ENCODE measurements around the gene E2F4.

Gene E2F4

DNA sequence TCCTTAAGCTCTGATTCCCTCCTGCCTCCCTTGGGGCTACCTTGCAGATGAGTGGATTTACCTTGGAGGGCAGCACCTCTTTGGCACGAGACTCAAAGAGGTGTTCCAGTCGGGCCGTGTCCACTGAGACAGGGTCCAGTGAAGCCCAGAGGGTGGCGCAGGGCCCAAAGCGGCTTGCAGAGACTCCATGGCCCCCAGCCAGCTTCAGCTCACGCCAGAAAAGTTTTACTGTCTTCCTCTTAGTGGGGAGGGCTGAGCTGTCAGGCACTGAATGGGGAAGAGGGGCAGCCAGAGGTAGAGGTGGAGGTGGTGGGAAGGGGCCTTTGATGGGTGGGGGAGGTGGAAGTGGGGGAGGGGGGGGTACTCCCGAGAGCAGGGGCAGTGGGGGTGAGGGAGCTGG lies 41.6 kb downstream of the E2F4 start:
- Histone ChIP-seq H4K5ac (ENCODE audit: low read length) (no peak overlapping the region), H3K23ac (ENCODE audit: low read length) (no peak overlapping the region), H3K36me3 (ENCODE audit: control insufficient read depth, insufficient read depth, low read length) (peaks cover 27% of the 10 kb centered on the region), H3K27me3 (ENCODE audit: insufficient read depth, low read length, poor library complexity) (no peaks in the 10 kb centered on the region), H3K79me2 (ENCODE audit: control insufficient read depth, insufficient read depth, low read length) (no peaks in the 10 kb centered on the region), H3K9ac (ENCODE audit: low read length) (no peak overlapping the region), H3K4me1 (ENCODE audit: control insufficient read depth, low read depth, low read length) (no peaks in the 10 kb centered on the region), H2AK5ac (ENCODE audit: low read length) (no peak overlapping the region), H2BK15ac (replicated peaks; ENCODE audit: low read depth) (no peak overlapping the region), H3K4me2 (ENCODE audit: low read length) (no peak overlapping the region), H3K4ac (ENCODE audit: low read depth, low read length) (no peak overlapping the region), H3K18ac (ENCODE audit: low read length) (no peak overlapping the region), H3K27ac (ENCODE audit: low read depth, low read length) (no peak overlapping the region), H3K79me1 (ENCODE audit: low read length) (no peaks in the 10 kb centered on the region), H2BK5ac (ENCODE audit: low read length) (no peak overlapping the region), H3K56ac (ENCODE audit: low read length) (no peak overlapping the region), H4K8ac (ENCODE audit: low read depth, low read length) (no peak overlapping the region), H2BK120ac (ENCODE audit: low read depth, low read length) (no peak overlapping the region), H3K4me3 (ENCODE audit: low read length) (no peak overlapping the region)
- DNase-seq: no peak
- WGBS (ENCODE audit: extremely low coverage, insufficient coverage, low lambda C conversion rate): no CpG with 5 or more reads among the region's 7 CpGs

DNA sequence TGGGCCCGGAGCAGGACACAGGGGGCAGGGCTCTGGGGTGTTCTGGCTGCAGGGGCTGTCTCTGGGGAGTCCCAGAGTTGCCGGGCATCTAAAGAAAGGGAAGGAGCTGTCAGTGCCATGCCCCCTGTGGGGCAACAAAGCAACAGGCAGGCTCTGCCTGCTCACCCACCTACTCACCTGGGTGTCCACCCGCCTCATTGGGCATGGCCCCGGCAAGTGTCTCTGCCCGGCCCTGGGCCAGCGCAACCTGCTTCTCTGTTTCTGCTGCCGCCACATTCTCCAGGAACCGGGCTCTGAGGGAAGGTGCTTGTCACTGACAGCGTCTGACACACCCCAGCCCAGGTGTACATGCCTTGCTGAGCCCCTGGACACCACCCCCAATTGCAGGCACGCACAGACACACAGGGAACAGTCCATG lies 42.2 kb downstream of the E2F4 start:
- Histone ChIP-seq H3K27ac (ENCODE audit: low read depth, low read length) (no peak overlapping the region), H3K23ac (ENCODE audit: low read length) (no peak overlapping the region), H2BK120ac (ENCODE audit: low read depth, low read length) (no peak overlapping the region), H4K8ac (ENCODE audit: low read depth, low read length) (no peak overlapping the region), H3K4me1 (ENCODE audit: control insufficient read depth, low read depth, low read length) (no peaks in the 10 kb centered on the region), H2BK15ac (replicated peaks; ENCODE audit: low read depth) (no peak overlapping the region), H3K27me3 (ENCODE audit: insufficient read depth, low read length, poor library complexity) (no peaks in the 10 kb centered on the region), H3K4ac (ENCODE audit: low read depth, low read length) (no peak overlapping the region), H3K18ac (ENCODE audit: low read length) (no peak overlapping the region), H4K5ac (ENCODE audit: low read length) (no peak overlapping the region), H3K4me2 (ENCODE audit: low read length) (no peak overlapping the region), H3K4me3 (ENCODE audit: low read length) (no peak overlapping the region), H3K79me1 (ENCODE audit: low read length) (no peaks in the 10 kb centered on the region), H3K79me2 (ENCODE audit: control insufficient read depth, insufficient read depth, low read length) (no peaks in the 10 kb centered on the region), H3K9ac (ENCODE audit: low read length) (no peak overlapping the region), H2AK5ac (ENCODE audit: low read length) (no peak overlapping the region), H3K36me3 (ENCODE audit: control insufficient read depth, insufficient read depth, low read length) (peaks cover 27% of the 10 kb centered on the region), H3K56ac (ENCODE audit: low read length) (no peak overlapping the region), H2BK5ac (ENCODE audit: low read length) (no peak overlapping the region)
- WGBS (ENCODE audit: extremely low coverage, insufficient coverage, low lambda C conversion rate): no CpG with 5 or more reads among the region's 10 CpGs
- no peak for DNase-seq

DNA sequence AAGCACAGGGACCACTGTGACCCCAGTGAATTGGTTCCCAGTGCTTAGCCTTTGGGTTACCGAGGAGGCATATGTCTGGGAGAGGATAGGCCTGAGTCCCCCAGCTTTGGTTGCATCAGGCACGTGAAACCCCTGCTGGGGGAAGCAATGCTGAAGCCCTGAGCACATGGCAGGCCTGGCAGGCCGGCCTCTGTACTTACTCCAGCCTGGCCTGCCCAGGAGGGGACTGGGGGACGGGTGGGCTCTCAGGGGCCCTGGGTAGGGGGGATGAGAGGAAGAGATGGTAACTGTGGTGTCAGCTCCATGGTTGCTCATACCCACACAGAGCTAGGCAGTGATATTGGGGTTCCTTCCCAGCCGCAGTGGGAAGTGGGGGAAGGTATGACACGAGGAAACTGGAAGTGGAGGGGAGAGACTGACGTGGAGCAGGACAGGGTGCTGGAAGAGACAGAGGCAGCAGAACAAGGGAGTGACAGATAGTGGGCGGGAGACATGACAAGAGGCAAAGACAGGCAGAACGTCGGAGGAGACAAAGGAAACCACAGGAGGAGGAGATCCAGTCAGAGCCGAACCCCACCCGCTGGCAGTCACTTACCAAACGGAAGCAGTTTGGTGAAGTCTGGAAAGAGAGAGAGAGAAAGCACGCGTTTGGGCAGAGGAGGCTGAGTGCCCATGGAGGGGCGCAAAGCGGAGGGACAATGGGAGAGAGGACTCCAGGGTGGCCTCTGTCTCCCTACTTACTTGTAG lies 44.0 kb downstream of the E2F4 start:
- no CpG with 5 or more reads among the region's 17 CpGs for WGBS (ENCODE audit: extremely low coverage, insufficient coverage, low lambda C conversion rate)
- Histone ChIP-seq H3K27me3 (ENCODE audit: insufficient read depth, low read length, poor library complexity) (no peaks in the 10 kb centered on the region), H3K79me1 (ENCODE audit: low read length) (no peaks in the 10 kb centered on the region), H3K4me3 (ENCODE audit: low read length) (no peak overlapping the region), H3K9ac (ENCODE audit: low read length) (no peak overlapping the region), H3K4ac (ENCODE audit: low read depth, low read length) (no peak overlapping the region), H3K4me2 (ENCODE audit: low read length) (no peak overlapping the region), H3K23ac (ENCODE audit: low read length) (no peak overlapping the region), H3K79me2 (ENCODE audit: control insufficient read depth, insufficient read depth, low read length) (no peaks in the 10 kb centered on the region), H4K8ac (ENCODE audit: low read depth, low read length) (no peak overlapping the region), H3K27ac (ENCODE audit: low read depth, low read length) (no peak overlapping the region), H3K56ac (ENCODE audit: low read length) (no peak overlapping the region), H2BK15ac (replicated peaks; ENCODE audit: low read depth) (no peak overlapping the region), H3K4me1 (ENCODE audit: control insufficient read depth, low read depth, low read length) (peaks cover 3% of the 10 kb centered on the region), H4K5ac (ENCODE audit: low read length) (no peak overlapping the region), H2AK5ac (ENCODE audit: low read length) (no peak overlapping the region), H2BK5ac (ENCODE audit: low read length) (no peak overlapping the region), H3K18ac (ENCODE audit: low read length) (no peak overlapping the region), H3K36me3 (ENCODE audit: control insufficient read depth, insufficient read depth, low read length) (peaks cover 16% of the 10 kb centered on the region), H2BK120ac (ENCODE audit: low read depth, low read length) (no peak overlapping the region)
- DNase-seq: no peak

DNA sequence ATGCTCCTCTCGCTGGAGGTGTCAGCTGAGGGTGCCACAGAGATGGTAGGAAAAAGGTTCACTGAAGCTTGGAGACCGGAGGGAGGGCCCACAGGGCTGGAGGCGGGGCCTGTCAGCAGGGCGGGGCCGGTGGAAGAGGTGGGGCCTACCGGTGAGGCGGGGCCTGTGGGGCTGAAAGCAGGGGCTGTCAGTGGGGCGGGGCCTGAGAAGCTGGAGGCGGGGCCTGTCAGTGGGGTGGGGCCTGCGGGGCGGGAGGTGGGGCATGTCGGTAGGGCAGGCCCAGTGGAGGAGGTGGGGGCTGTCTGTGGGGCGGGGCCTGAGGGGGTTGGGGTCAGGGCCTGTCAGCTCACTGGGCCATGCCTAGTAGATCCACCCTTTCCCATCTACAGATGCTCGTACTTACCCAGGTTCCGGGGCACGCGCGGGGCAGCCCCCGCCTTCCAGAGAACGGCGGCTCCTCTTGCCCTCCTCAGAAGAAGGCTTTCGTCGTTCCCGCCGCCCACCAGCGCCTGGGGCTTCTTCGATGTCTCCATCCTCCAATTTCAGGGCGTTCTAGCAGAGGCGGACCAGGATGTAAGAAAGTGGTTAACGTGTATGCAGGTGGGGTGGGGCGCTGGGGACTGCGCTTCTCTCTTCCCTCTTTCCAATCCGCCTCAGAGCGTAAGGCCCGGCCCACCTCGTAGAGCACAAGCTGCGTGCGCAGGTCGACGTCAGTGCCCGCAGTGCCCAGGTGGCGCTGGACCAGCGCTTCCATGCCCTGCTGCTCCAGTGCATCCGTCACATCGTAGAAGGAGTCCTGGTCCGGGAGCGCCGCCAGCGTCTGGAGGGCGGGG lies 44.8 kb downstream of the E2F4 start:
- Histone ChIP-seq H3K56ac (ENCODE audit: low read length) (no peak overlapping the region), H3K79me2 (ENCODE audit: control insufficient read depth, insufficient read depth, low read length) (no peaks in the 10 kb centered on the region), H2AK5ac (ENCODE audit: low read length) (no peak overlapping the region), H3K79me1 (ENCODE audit: low read length) (no peaks in the 10 kb centered on the region), H3K4me3 (ENCODE audit: low read length) (no peak overlapping the region), H3K4ac (ENCODE audit: low read depth, low read length) (no peak overlapping the region), H3K27ac (ENCODE audit: low read depth, low read length) (no peak overlapping the region), H2BK5ac (ENCODE audit: low read length) (no peak overlapping the region), H4K5ac (ENCODE audit: low read length) (no peak overlapping the region), H3K9ac (ENCODE audit: low read length) (no peak overlapping the region), H3K4me1 (ENCODE audit: control insufficient read depth, low read depth, low read length) (peaks cover 11% of the 10 kb centered on the region), H3K36me3 (ENCODE audit: control insufficient read depth, insufficient read depth, low read length) (peaks cover 11% of the 10 kb centered on the region), H2BK120ac (ENCODE audit: low read depth, low read length) (no peak overlapping the region), H3K23ac (ENCODE audit: low read length) (no peak overlapping the region), H3K18ac (ENCODE audit: low read length) (no peak overlapping the region), H2BK15ac (replicated peaks; ENCODE audit: low read depth) (no peak overlapping the region), H3K4me2 (ENCODE audit: low read length) (no peak overlapping the region), H3K27me3 (ENCODE audit: insufficient read depth, low read length, poor library complexity) (no peaks in the 10 kb centered on the region), H4K8ac (ENCODE audit: low read depth, low read length) (no peak overlapping the region)
- no CpG with 5 or more reads among the region's 50 CpGs for WGBS (ENCODE audit: extremely low coverage, insufficient coverage, low lambda C conversion rate)
- DNase-seq: peak; percentile 89

DNA sequence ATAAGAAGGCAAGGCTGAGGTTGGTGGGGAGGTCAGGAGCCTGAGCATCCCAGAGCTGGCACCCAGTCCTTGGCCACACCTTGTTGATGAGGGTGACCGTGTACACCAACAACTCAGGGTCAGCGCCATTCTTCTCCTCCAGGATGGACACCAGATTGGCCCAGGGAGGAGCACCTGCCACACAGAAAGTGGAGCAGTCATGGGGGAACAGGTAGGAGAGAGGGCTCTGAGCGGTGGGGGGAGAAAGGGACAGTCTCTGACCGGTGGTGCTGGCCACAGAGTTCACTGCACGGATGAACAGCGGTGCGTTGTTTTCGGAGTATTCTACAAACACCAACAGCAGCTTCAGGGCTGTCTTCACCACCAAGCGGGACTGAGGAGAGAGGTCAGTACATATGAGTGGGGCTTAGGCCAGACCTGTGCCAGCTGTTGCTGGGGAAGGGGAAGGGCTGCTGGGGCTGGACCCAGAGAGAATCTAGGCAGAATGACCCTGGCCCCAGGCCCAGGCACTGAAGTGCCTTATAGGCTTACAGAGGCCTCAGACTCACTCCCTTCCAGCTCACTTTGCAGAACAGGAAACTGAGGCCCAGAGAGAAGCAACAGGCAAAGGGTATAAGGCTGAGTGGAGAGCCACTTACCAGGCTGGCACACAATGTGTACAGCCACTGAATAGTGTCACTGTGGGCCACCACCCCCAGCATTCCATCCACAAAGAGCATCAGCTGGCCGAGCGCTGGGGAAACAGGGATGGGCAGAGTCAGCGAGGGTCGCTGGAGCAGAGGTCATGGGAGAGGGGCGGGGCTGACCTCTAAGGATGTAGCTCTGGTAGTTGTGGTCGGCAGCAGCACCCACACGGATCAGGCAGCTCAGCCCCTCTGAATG lies 45.7 kb downstream of the E2F4 start:
- H2BK120ac ChIP-seq (ENCODE audit: low read depth, low read length): no peak overlapping the region
- peaks cover 13% of the 10 kb centered on the region for H3K4me1 ChIP-seq (ENCODE audit: control insufficient read depth, low read depth, low read length)
- DNase-seq: no peak
- no peak overlapping the region for H2BK15ac ChIP-seq (replicated peaks; ENCODE audit: low read depth)
- peaks cover 9% of the 10 kb centered on the region for H3K36me3 ChIP-seq (ENCODE audit: control insufficient read depth, insufficient read depth, low read length)
- H3K23ac ChIP-seq (ENCODE audit: low read length): no peak overlapping the region
- H3K27me3 ChIP-seq (ENCODE audit: insufficient read depth, low read length, poor library complexity): no peaks in the 10 kb centered on the region
- no peak overlapping the region for H3K4me2 ChIP-seq (ENCODE audit: low read length)
- no peak overlapping the region for H3K4ac ChIP-seq (ENCODE audit: low read depth, low read length)
- H3K4me3 ChIP-seq (ENCODE audit: low read length): no peak overlapping the region
- peaks cover 5% of the 10 kb centered on the region for H3K79me2 ChIP-seq (ENCODE audit: control insufficient read depth, insufficient read depth, low read length)
- no peak overlapping the region for H4K5ac ChIP-seq (ENCODE audit: low read length)
- H2AK5ac ChIP-seq (ENCODE audit: low read length): no peak overlapping the region
- no peak overlapping the region for H3K56ac ChIP-seq (ENCODE audit: low read length)
- no peak overlapping the region for H3K27ac ChIP-seq (ENCODE audit: low read depth, low read length)
- H3K18ac ChIP-seq (ENCODE audit: low read length): no peak overlapping the region
- no peak overlapping the region for H4K8ac ChIP-seq (ENCODE audit: low read depth, low read length)
- peaks cover 5% of the 10 kb centered on the region for H3K79me1 ChIP-seq (ENCODE audit: low read length)
- H3K9ac ChIP-seq (ENCODE audit: low read length): no peak overlapping the region
- no CpG with 5 or more reads among the region's 16 CpGs for WGBS (ENCODE audit: extremely low coverage, insufficient coverage, low lambda C conversion rate)
- H2BK5ac ChIP-seq (ENCODE audit: low read length): no peak overlapping the region

Data from mesendoderm (in vitro differentiated cells).